Neural progenitor cell (in vitro differentiated cells): ENCODE data around the gene AMBRA1.

ENCODE experiments used
- CTCF ChIP-seq: fragments of 200-600 bp; sonication (generic); IDR thresholded peaks from 2 replicates; pipeline ENCODE4 v1.5.1; 2017; ENCODE audit warnings: antibody characterized with exemption, mild to moderate bottlenecking
- EZH2 ChIP-seq: fragments of 200-600 bp; sonication (generic); IDR thresholded peaks from 2 replicates; pipeline ENCODE4 v1.6.1; 2017; ENCODE audit warnings: antibody characterized with exemption, mild to moderate bottlenecking, moderate library complexity
- EZH2phosphoT487 ChIP-seq: fragments of 200-600 bp; sonication (generic); IDR thresholded peaks from 2 replicates; pipeline ENCODE4 v1.6.1; 2017; ENCODE audit warnings: antibody characterized with exemption

GRCh38 chr11:46479601-46480000 lies 114.2 kb downstream of the AMBRA1 start:
- no peak for TF ChIP-seq CTCF
- TF ChIP-seq EZH2, result no peak
- no peak for TF ChIP-seq EZH2phosphoT487
